SW480 (cell line): ENCODE results near the gene OR51B4.
A peak's percentile ranks its signal among the peaks of the same experiment; 100 is the strongest.
"Not testable (repeated sequence)": the region's sequence is repeated elsewhere in the genome, so short reads cannot be mapped to it uniquely, and the experiment has no call there.

Experiments used
- DNase-seq: peaks from one replicate; pipeline ENCODE4 v3.0.0-alpha.2; 2016; ENCODE audit warnings: low spot score

Gene OR51B4

DNA sequence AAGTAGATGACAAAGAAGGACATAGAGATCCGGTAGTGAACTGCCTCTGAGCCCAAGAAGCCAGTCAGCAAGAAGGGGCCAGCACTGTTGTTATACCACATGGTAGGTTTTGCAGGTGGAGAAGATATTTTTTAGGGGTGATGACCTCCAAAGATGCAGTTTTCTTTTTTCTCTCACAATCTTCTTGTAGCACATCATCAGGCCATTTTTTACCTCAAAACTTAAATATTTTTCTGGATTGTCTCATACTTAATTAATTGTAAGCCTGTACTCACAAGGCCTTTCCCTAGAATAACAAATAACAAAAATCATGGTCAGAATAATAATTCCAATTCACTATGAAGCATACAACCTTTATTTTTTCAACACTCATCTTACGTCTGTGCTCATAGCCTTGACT lies at the start of gene OR51B4:
OR51B4 (minus strand) TSS at position 101 of the 400 bp plus-strand sequence; CDS start at position 101, 0 bp downstream.
- DNase-seq, result no peak

DNA sequence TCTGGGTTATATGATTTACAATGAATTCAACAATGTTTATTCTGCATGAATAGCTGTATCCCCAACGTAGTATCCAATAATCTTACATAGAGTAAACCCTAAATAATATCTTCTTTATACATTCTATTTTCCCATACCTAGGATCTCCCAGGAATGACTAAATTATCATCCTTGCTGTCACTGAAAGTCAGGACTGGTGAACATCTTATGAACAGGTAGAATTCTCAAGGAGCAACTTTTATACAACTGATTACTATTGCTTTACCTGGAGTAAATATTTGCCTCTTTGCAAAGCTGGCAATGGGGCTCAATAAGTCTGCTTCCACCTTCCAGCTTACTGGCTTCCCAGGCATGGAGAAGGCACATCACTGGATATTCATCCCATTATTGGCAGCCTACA lies 49.5 kb upstream of the OR51B4 start, which contains the start of gene OR51B6:
OR51B6 (plus strand) TSS at position 301 of the 400 bp plus-strand sequence; CDS start at position 301, 0 bp downstream.
- DNase-seq, result no peak

- DNase-seq, result no peak
These were observed 47.8 kb upstream of the OR51B4 start for GRCh38 chr11:5349550-5349949.

DNA sequence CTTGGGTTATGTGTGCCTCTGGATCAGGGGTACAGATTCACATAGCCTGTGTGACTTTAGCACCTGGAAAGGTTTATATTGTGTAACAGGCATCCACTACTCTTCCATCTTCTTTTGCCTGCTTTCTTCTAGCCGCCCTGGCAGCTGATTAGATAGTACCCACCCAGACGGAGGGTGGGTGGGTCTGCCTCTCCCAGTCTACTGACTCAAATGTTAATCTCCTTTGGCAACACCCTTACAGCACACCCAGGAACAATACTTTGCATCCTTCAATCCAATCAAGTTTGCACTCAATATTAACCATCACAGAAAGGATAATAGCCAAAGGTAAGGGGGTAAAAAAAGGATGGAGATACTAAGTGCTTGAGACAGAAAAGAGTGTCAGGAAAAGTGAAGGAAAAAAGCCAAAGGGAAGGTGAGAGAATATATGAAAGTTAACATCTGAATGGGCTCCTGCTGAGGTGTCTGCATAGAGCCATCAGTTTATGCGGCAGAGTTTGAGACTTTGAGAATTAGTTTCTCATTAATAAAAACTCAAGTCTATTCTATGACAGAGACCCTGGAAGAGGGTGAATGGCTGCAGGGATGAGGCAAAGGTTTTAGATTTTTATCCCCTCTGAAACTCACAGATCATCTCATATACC lies 46.9 kb upstream of the OR51B4 start:
- DNase-seq, result no peak

DNA sequence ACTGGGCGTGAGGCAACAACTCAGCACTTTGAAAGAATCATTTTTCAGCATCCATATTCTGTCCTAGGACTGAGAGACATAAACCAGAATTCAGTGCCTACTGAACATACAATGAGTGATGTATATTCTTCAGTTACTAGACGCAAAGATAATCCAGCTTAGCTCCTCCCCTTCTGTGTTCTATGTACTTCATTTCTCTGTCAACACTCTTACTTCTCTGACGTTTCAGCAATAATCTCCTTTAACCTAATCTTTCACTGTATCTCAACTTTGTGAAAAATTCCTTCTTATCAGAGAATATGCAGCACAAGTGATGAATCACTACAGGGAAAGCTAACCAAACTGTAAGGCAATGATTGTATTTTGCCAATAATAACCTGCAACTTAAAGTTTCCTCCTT lies 44.1 kb upstream of the OR51B4 start:
- DNase-seq, result no peak

GRCh38 chr11:5343474-5344335 lies 42.0 kb upstream of the OR51B4 start, which contains the start of gene OR51B5:
TSS of gene OR51B5 (minus strand) at chr11:5343524. CDS start at chr11:5343524, 0 bp downstream.
- DNase-seq, result no peak

DNA sequence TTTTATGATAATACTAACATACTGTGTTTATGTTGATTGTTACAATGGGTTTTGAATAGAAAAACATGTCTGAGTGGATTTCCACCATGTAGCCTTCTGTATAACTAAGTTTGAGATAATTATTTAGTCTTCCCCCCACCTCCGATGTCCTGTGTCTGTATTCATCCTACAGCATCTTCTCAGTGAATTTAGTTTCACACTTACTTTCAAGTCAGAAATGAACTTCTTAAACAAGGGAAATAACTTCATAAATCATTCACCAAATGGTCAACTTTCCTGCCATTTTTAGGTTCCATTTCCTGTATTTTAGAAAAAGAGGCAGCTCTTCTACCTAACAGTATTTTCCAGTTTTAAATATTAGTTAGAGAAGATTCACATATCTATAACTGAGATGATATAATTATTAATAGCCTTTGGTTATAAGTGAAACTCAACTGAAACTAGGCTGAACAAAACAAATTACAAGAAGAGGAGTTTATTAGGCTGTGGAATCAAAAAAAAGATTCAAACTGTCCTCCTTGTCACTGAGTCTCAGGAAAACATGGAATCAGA lies 38.1 kb upstream of the OR51B4 start:
- no peak for DNase-seq

- DNase-seq, result not testable (repeated sequence)
These were observed 35.5 kb upstream of the OR51B4 start for GRCh38 chr11:5337253-5337652.

DNA sequence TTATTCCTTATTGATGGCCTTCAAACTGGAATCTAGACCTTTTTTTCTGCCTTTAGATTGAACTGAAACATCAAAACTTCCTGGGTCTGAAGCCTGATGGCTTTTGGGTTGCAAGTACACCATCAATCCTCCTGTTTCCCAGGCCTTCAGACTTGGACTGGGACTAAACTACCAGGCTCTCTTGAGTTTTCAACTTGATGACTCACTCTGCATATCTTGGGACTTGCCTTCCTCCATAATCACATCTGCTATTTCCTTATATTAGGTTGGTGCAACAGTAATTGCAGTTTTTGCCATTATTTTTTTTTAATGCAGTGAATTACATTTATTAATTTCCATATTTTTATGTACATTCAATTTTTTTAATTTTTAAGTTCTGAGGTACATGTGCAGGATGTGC lies 34.6 kb upstream of the OR51B4 start:
- DNase-seq, result no peak

DNA sequence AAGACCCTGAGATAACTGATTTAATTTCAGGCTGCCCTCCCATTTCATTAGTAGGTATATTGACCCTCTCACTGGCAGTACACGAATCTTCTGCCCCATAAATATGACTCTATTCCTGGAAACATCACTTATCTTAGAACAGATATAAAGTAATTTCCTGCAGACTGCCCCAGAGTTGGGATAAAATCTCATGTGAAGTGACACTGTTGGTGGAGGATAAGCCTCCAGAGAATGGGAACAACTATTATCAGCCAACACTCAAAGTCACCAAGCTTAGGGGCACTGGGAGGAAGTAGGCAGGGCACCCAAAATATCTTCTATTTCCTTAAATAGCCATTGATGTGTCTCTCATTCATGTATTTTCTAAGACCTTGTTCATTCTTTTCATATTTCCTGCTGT lies 33.4 kb upstream of the OR51B4 start:
- DNase-seq, result no peak

DNA sequence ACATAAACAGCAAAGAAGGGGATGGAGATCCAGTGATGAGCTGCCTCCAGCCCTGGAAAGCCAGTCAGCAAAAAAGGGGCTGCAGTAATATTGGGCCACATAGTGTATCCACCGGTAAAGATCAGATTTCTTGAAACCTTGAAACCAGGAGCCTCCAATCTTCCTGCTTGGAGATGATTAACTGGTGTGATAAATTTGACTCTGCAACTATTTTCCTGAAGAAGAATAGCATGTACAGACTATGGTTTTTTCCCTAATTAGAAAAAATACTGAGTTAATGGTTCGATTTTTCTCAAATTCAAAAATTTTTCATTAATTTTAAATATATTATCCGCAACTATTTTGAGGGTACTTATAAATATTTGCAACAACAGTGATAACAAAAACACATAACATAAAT lies 22.5 kb upstream of the OR51B4 start, which contains the start of gene OR51B2:
OR51B2 (minus strand) TSS at position 101 of the 400 bp plus-strand sequence; CDS start at position 101, 0 bp downstream.
- no peak for DNase-seq

DNA sequence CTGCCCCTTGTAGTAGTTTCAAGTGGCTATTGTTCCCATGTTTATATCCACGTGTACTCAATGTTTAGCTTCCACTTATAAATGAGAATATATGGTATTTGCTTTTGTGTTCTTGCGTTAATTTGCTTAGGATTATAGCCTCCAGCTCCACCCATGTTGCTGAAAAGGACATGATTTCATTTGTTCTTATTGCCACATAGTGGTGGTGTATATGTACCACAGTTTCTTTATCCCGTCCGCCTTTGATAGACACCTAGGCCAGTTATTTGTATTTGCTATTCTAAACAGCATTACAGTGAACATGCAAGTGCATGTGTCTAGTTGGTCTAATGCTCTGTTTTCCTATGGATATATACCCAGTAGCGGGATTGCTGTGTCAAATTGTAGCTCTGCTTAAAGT lies 15.5 kb upstream of the OR51B4 start:
- DNase-seq, result peak; percentile 14

DNA sequence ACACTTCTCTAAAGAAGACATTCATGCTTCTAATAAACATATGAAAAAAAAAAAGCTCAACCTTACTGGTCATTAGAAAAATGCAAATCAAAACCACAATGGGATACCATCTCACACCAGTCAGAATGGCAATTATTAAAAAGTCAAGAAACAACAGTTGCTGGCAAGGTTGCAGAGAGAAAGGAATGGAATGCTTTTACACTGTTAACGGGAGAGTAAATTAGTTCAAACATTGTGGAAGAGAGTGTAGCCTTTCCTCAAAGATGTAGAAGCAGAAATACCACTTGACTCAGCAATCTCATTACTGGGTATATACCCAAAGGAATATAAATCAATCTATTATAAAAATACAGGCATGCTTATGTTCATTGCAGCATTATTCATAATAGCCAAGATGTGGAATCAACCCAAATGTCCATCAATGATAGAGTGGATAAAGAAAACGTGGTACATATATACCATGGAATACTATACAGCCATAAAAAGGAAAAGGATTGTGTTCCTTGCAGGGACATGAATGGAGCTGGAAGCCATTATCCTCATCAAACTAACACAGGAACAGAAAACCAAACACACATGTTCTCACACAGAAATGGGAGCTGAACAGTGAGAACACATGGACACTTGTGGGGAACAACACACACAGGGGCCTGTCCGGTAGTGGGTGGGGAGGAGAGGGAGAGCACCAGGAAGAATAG lies 11.7 kb upstream of the OR51B4 start:
- DNase-seq, result not testable (repeated sequence)

DNA sequence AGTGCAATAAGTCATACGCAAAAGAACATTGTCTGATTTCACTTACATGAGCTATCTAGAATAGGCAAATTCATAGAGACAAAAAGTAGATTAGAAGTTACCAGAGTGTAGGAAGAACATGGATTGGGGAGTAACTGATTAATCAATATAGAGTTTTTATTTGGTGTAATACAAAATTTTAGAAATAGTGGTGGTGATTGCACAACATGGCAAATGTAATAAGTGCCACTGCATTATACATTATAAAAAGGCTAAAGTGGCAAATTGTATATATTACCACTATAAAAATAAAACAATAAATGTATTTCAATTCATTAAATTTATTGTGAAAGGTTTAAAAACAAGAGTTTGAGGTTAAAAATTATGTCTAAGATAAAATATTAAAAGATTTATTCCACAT lies 8.7 kb upstream of the OR51B4 start:
- no peak for DNase-seq

- no peak for DNase-seq
These were observed 5.7 kb upstream of the OR51B4 start for GRCh38 chr11:5307256-5308019.

GRCh38 chr11:5304046-5304445 lies 2.3 kb upstream of the OR51B4 start:
- DNase-seq, result no peak

DNA sequence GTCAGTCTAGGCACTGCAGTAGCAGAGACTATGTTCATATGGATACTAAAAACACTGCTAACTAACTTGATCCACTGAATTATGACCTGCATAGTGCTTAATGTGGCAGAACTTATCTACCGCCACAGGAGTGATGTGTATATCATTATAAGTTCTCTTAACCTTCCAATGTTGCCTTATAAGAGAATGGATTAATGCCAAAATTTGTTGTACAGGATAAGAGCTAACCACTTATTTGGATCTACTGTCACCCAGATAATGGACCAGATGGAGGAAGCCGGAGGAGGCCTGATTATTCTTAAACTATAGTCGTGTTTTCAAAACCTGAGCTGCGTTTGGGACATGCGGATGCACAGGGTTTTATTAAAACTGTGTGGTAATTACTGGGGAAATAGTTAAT lies 1.9 kb upstream of the OR51B4 start:
- DNase-seq, result no peak

DNA sequence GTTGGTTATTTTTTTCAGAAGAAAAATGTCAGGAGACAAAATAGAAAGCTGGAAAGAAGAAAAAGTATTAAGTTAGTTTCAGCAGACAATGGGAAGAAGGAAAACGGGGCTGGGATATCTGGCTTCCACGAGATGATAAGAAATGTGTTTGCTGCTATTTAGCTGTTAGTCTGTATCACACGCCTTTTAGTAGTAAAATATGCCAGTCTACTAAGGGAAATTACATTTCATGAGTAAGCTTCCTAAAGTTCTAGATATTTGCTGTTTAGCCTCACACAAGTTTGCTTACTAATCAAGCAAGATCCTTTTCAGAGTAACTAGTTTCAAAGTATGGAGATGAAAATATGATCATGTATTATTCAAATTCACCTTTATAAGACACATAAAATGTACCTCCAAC lies 1.5 kb downstream of the OR51B4 start:
- no peak for DNase-seq

DNA sequence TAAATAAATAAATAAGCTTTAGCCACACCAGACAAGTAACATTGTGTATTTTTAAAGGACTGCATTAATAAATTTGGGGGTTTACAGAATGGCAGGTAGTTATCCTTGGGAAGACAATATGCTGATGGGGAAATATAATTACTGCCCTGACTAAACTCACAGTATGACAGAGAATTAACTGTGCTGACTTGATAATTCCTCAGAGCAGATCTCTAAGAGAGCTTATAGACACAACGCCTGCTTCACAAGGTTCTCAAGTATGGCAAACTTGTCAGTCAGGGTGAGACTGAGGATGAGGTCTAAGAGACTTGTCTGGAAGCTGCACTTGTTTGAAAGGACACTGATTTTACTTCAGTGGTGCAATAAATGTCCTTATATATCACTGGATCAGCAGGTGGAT lies 3.3 kb downstream of the OR51B4 start:
- DNase-seq, result no peak

DNA sequence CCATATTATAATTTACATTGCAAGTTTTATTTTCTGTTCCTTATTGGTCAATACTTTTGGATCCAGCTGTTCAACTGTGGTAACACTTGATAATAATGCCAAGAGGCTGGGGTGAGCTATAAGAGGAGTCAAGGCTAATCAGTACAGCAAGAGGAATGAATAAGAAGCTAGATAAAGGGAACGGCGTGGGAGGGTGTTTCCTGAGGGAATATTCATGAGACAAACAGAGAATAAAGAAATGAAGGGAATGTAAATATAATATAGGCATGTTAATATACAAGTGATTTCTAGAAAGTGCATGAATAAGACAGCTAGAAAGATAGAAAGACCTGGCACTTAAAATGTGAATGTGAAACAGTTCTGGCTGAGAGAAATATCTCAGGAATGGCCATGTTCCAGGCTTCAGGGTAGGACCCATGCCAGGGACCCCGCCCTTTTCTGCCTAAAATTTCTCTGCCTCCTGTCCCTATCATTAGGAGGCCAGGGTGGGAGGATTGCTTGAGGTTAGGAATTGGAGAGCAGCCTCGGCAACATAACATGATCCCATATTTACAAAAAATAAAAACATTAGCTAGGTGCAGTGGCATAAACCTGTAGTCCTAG lies 3.9 kb downstream of the OR51B4 start:
- DNase-seq, result no peak
